CD4-positive, CD25-positive, alpha-beta regulatory T cell (primary cell): Measurements from ENCODE around the gene GARNL3. TPM values are rescaled to one million over a fixed set of nuclear protein-coding genes. Genes with fewer than 3 reads are reported as not detected.

ENCODE experiments used
- ATAC-seq, 2 donors: fragments of 150-1000 bp; cut with Tn5 transposase; one replicate each; pipeline ENCODE4 v1.10.0; 2021; ENCODE audit warnings: low read depth in 2 of 2, moderate number of reproducible peaks in 2 of 2, moderate library complexity in 1 of 2
- DNase-seq, 3 donors: peaks; one replicate each; pipeline versions ENCODE4 v3.0.0 to v3.0.0-alpha.2; 2012 to 2022; ENCODE audit warnings: mixed read lengths in 1 of 3
- H3K27ac ChIP-seq: one replicate; pipeline ENCODE4 v1.7.0; 2013; ENCODE audit warnings: mild to moderate bottlenecking, low read length; ENCODE audit not compliant: insufficient read depth, poor library complexity, severe bottlenecking
- H3K27me3 ChIP-seq: one replicate; pipeline ENCODE4 v1.7.0; 2013; ENCODE audit warnings: low read length; ENCODE audit not compliant: control insufficient read depth, insufficient read depth
- H3K36me3 ChIP-seq: one replicate; pipeline ENCODE4 v1.7.0; 2013; ENCODE audit warnings: mild to moderate bottlenecking, low read length, moderate library complexity; ENCODE audit not compliant: control insufficient read depth, insufficient read depth
- H3K4me1 ChIP-seq: 2 replicates; pipeline ENCODE4 v1.7.0; 2013; ENCODE audit warnings: mild to moderate bottlenecking, low read length; ENCODE audit not compliant: insufficient read depth, control insufficient read depth, poor library complexity, severe bottlenecking
- H3K4me3 ChIP-seq: one replicate; pipeline ENCODE4 v1.7.0; 2013; ENCODE audit warnings: low read depth, mild to moderate bottlenecking, low read length, moderate library complexity
- H3K9me3 ChIP-seq, 2 experiments: 1 replicate in 1 of 2; 2 replicates in 1 of 2; pipeline ENCODE4 v1.7.0; 2013; ENCODE audit warnings: low read length in 2 of 2, mild to moderate bottlenecking in 1 of 2, moderate library complexity in 1 of 2; ENCODE audit not compliant: control insufficient read depth in 2 of 2
- H3K27ac Mint-ChIP-seq, 3 donors: one replicate each; pipeline ENCODE4 v1.8.0; 2020 to 2022; ENCODE audit warnings: mild to moderate bottlenecking in 3 of 3, mixed read lengths in 3 of 3, moderate library complexity in 2 of 3
- H3K27me3 Mint-ChIP-seq: one replicate; pipeline ENCODE4 v1.8.0; 2022; ENCODE audit warnings: mild to moderate bottlenecking, mixed read lengths
- H3K36me3 Mint-ChIP-seq: one replicate; pipeline ENCODE4 v1.8.0; 2020; ENCODE audit warnings: mixed read lengths
- H3K4me1 Mint-ChIP-seq, 4 donors: one replicate each; pipeline ENCODE4 v1.8.0; 2020 to 2022; ENCODE audit warnings: mixed read lengths in 4 of 4, mild to moderate bottlenecking in 1 of 4
- H3K4me3 Mint-ChIP-seq, 4 donors: one replicate each; pipeline ENCODE4 v1.8.0; 2020 to 2022; ENCODE audit warnings: mild to moderate bottlenecking in 4 of 4, mixed read lengths in 4 of 4, moderate library complexity in 3 of 4
- H3K9me3 Mint-ChIP-seq, 7 donors: one replicate each; pipeline ENCODE4 v1.8.0; 2020 to 2022; ENCODE audit warnings: mixed read lengths in 7 of 7, mild to moderate bottlenecking in 3 of 7, moderate library complexity in 2 of 7
- polyA plus RNA-seq, 4 donors: library from polyadenylated mRNA; unstranded; fragments of 300-500 nt; fragmentation: Illumina TruSeq; gene quantifications; one replicate each; pipeline ENCODE4 v1.2.3, GENCODE V29; 2021
- total RNA-seq: library from RNA; stranded (reverse); gene quantifications from one replicate; pipeline ENCODE4 v1.2.3, GENCODE V29; 2022

The GARNL3 gene
- total and polyA plus RNA-seq, 5 donors from 2014 or later: 0.69 to 4.3 (median 0.99) TPM; not detected in 2

DNA sequence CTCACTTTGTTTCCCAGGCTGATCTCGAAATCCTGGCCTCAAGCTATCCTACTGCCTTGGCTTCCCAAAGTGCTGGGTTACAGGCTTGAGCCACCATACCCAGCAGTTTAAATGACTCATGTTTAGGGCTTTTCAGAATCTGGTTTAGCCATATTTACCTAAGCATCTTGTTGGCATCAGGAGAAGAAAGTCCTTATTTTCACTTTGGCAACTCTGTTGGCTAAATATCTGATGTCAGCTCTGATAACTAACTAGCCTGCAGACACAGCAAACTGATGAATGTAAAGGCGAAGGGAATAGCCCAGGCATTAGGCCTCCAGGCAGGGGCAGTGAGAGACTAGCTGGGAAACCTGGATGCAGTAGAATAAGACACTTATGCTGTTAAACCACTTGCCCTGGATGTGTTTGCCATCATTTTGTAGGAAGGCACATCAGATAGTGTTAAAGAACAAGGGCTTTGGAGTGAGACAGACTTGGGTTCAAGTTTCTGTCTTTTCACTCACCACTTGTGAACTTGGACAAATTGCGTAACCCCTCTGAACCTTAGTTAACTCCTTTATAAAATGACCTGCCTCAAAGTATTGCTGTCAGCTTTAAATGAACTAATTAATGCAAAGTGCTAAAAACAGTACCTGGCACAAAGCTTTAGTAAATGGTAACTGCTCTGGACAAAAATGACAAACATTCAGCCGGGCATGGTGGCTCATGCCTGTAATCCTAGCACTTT, 34.7 kb upstream of the GARNL3 start:
- Mint-ChIP-seq H3K9me3 (no peaks in the 10 kb centered on the region), H3K36me3 (no peaks in the 10 kb centered on the region), H3K27ac (no peak overlapping the region), H3K27me3 (peaks cover 31% of the 10 kb centered on the region), H3K4me1 (peaks cover 0 to 11% (median 7%) of the 10 kb centered on the region in 4 donors), H3K4me3 (peak overlapping the region in 1 of 4 donors; percentile 59)
- ATAC-seq (no peak), DNase-seq (no peak)
- no peaks in the 10 kb centered on the region for H3K36me3 ChIP-seq
- H3K4me1 ChIP-seq: peaks cover 14% of the 10 kb centered on the region
- H3K27ac ChIP-seq: no peak overlapping the region
- H3K9me3 ChIP-seq: no peaks in the 10 kb centered on the region
- H3K27me3 ChIP-seq: peaks cover 6% of the 10 kb centered on the region
- H3K4me3 ChIP-seq: no peak overlapping the region

DNA sequence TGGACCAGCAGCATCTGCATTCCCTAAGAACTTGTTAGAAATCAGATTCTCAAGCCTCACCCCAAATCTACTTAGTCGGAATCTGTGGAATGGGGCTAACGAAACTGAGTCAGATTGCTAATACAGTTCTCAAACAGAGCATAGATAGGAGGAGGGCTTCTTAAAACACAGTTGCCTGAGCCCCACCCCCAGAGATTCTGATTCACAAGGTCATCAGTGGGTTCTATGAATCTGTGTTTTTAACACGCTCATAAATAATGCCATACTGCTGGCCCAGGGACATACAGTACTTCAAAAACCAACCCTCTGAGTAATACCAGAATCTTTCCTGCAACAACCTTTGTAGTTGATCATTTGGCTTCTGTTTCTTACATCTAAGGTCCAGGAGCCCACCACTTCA, 32.9 kb upstream of the GARNL3 start:
- Mint-ChIP-seq H3K27me3 (peaks cover 39% of the 10 kb centered on the region), H3K36me3 (peaks cover 3% of the 10 kb centered on the region), H3K4me1 (peaks cover 0 to 1% (median under 1%) of the 10 kb centered on the region in 4 donors), H3K4me3 (no peak overlapping the region), H3K27ac (no peak overlapping the region), H3K9me3 (no peaks in the 10 kb centered on the region)
- no peaks in the 10 kb centered on the region for H3K9me3 ChIP-seq
- H3K36me3 ChIP-seq: no peaks in the 10 kb centered on the region
- ATAC-seq (no peak), DNase-seq (no peak)
- H3K4me1 ChIP-seq: peaks cover 1% of the 10 kb centered on the region
- H3K4me3 ChIP-seq: no peak overlapping the region
- H3K27me3 ChIP-seq: peaks cover 6% of the 10 kb centered on the region
- H3K27ac ChIP-seq: no peak overlapping the region

DNA sequence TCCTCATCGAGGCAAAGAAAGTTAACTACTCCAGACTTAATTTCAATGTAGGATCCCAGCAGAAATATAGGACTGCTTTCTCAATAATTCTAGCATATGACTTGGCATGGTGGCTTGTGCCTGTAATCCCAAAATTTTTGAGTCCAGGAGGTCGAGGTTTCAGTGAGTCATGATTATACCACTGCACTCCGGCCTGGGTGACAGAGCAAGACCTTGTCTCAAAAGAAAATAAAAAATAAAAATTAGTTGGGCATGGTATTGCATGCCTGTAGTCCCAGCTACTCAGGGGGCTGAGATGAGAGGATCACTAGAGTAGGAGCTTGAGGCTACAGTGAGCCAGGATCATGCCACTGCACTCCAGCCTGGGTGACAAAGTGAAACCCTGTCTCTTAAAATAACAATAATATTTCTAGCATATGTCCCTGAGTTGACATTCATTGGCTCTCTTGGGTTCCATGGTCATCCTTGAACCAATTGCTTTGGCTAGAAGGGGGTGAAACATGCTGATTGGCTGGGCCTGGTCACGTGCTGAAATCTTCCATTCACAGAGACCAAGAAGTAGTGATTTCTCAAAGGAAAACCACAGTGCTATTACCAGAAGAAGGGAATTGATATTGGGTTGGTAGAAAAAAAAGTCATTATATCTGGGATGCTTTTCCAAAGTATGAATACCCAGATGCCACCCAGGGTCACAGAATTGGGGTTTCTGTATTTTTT, 31.6 kb upstream of the GARNL3 start:
- Mint-ChIP-seq H3K27me3 (peaks cover 38% of the 10 kb centered on the region), H3K4me3 (no peak overlapping the region), H3K27ac (no peak overlapping the region), H3K36me3 (peaks cover 3% of the 10 kb centered on the region), H3K4me1 (no peaks in the 10 kb centered on the region), H3K9me3 (no peaks in the 10 kb centered on the region)
- Histone ChIP-seq H3K4me1 (no peaks in the 10 kb centered on the region), H3K27ac (no peak overlapping the region), H3K36me3 (no peaks in the 10 kb centered on the region), H3K27me3 (peaks cover 8% of the 10 kb centered on the region), H3K9me3 (no peaks in the 10 kb centered on the region), H3K4me3 (no peak overlapping the region)
- DNase-seq (no peak), ATAC-seq (no peak)

DNA sequence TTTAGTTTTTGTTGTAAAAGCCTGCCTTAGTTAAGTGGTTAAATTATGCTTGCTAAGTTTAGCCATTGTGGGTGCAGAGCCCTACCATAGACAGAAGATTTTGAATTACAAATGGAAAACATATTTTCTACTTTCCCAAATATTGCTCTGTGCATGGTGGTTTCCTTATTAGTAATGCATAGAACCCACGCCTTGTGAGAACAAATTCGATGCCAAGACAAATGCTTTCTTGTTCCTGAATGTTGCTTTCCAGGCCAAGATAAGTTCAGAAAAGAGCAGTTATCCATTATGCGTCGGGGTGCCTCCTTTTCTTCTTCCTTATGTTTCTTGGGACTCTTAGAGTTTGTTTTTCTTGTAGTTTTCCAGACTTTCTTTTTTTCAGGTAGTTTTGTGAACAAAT, 31.0 kb upstream of the GARNL3 start:
- H3K9me3 Mint-ChIP-seq: no peaks in the 10 kb centered on the region
- H3K4me1 Mint-ChIP-seq: no peaks in the 10 kb centered on the region
- peaks cover 9% of the 10 kb centered on the region for H3K27me3 ChIP-seq
- H3K4me3 ChIP-seq: no peak overlapping the region
- H3K27me3 Mint-ChIP-seq: peaks cover 35% of the 10 kb centered on the region
- peaks cover 3% of the 10 kb centered on the region for H3K36me3 Mint-ChIP-seq
- no peak overlapping the region for H3K27ac ChIP-seq
- no peaks in the 10 kb centered on the region for H3K4me1 ChIP-seq
- H3K4me3 Mint-ChIP-seq: no peak overlapping the region
- H3K9me3 ChIP-seq: no peaks in the 10 kb centered on the region
- DNase-seq: no peak
- no peak overlapping the region for H3K27ac Mint-ChIP-seq
- no peak for ATAC-seq
- H3K36me3 ChIP-seq: no peaks in the 10 kb centered on the region

DNA sequence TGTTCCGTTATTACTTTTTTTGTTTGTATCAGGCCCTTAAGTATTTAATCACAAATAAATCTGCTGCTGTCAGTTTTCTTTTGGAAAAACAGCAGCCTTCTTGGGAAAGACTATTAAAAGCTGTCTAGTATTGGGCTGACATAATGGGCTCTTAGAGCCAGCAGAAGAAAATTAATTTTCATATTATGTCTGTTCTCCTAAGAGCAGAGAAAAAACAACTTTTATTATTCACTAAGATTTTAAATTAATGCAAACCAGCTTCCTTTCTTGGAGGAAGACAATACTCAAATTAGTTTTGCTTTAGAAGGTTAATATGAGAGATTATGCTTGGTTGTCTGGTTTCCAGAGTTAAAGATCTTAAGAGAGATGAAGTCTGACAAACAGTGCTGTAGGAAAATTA, 30.6 kb upstream of the GARNL3 start:
- DNase-seq (no peak), ATAC-seq (no peak)
- peaks cover 10% of the 10 kb centered on the region for H3K27me3 ChIP-seq
- no peak overlapping the region for H3K4me3 ChIP-seq
- no peak overlapping the region for H3K27ac Mint-ChIP-seq
- peaks cover 35% of the 10 kb centered on the region for H3K27me3 Mint-ChIP-seq
- H3K4me3 Mint-ChIP-seq: no peak overlapping the region
- H3K4me1 Mint-ChIP-seq: no peaks in the 10 kb centered on the region
- no peaks in the 10 kb centered on the region for H3K9me3 ChIP-seq
- peaks cover 3% of the 10 kb centered on the region for H3K36me3 Mint-ChIP-seq
- H3K9me3 Mint-ChIP-seq: no peaks in the 10 kb centered on the region
- no peak overlapping the region for H3K27ac ChIP-seq
- no peaks in the 10 kb centered on the region for H3K4me1 ChIP-seq
- no peaks in the 10 kb centered on the region for H3K36me3 ChIP-seq

DNA sequence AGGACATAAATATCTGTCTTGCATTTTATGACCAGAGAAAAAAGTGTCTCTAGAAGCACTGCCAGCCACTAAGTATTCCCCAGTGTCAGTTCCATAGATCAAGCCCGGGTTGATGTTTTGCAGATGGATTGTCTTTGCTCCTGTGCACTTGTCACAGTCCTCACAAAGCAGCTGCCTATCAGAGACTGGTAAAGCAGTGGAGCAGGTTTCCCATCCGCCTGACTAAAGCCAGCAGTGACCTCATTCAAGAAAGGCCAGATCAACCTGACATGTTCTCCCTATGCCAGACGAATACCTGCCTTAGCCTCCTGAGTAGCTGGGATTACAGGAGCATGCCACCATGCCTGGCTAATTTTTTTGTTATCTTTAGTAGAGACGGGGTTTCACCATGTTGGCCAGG, 26.8 kb upstream of the GARNL3 start:
- Mint-ChIP-seq H3K27ac (no peak overlapping the region), H3K4me3 (no peak overlapping the region), H3K4me1 (no peaks in the 10 kb centered on the region), H3K27me3 (peaks cover 23% of the 10 kb centered on the region), H3K36me3 (peaks cover 3% of the 10 kb centered on the region), H3K9me3 (no peaks in the 10 kb centered on the region)
- Histone ChIP-seq H3K27me3 (peaks cover 9% of the 10 kb centered on the region), H3K36me3 (no peaks in the 10 kb centered on the region), H3K9me3 (no peaks in the 10 kb centered on the region), H3K4me3 (no peak overlapping the region), H3K4me1 (no peaks in the 10 kb centered on the region), H3K27ac (no peak overlapping the region)
- DNase-seq (no peak), ATAC-seq (no peak)

DNA sequence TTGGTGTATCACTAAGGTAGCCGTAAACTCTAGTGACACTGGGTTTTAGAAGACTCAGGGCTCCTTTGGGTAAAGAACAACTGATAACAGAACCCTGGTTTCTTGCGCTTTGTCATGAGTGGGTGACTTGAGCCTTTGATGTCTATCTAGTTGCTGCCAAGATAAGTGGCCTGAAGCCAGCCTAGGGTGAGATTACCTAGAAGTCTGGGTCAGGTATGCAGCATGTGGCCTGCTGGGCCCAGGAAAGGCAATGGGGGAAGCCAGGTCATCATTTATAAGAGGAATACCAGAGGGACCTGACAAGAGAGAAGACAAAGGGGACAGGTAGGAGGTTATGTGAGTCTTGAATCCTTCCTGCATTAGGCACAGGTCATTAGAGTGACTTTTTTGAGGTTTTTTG, 23.2 kb upstream of the GARNL3 start:
- Mint-ChIP-seq H3K27ac (peak overlapping the region in 1 of 3 donors; percentile 59), H3K4me3 (peak overlapping the region in 1 of 4 donors; percentile 28), H3K36me3 (peaks cover 5% of the 10 kb centered on the region), H3K9me3 (peaks cover 0 to 2% (median 0%) of the 10 kb centered on the region in 7 donors), H3K27me3 (peaks cover 9% of the 10 kb centered on the region), H3K4me1 (peaks cover 3 to 14% (median 6%) of the 10 kb centered on the region in 4 donors)
- DNase-seq (no peak), ATAC-seq (no peak)
- Histone ChIP-seq H3K36me3 (no peaks in the 10 kb centered on the region), H3K9me3 (no peaks in the 10 kb centered on the region), H3K4me3 (no peak overlapping the region), H3K27me3 (peaks cover 4% of the 10 kb centered on the region), H3K27ac (no peak overlapping the region), H3K4me1 (peaks cover 10% of the 10 kb centered on the region)
